SKM-1 (cell line): ENCODE data around the gene SBK1.
"Not testable (repeated sequence)": the region's sequence is repeated elsewhere in the genome, so short reads cannot be mapped to it uniquely, and the experiment has no call there.

Source experiments
- DNase-seq: peaks from one replicate; lab custom pipeline; 2025; ENCODE audit not compliant: unreplicated experiment; lab: John Stamatoyannopoulos, UW

The SBK1 gene

DNA sequence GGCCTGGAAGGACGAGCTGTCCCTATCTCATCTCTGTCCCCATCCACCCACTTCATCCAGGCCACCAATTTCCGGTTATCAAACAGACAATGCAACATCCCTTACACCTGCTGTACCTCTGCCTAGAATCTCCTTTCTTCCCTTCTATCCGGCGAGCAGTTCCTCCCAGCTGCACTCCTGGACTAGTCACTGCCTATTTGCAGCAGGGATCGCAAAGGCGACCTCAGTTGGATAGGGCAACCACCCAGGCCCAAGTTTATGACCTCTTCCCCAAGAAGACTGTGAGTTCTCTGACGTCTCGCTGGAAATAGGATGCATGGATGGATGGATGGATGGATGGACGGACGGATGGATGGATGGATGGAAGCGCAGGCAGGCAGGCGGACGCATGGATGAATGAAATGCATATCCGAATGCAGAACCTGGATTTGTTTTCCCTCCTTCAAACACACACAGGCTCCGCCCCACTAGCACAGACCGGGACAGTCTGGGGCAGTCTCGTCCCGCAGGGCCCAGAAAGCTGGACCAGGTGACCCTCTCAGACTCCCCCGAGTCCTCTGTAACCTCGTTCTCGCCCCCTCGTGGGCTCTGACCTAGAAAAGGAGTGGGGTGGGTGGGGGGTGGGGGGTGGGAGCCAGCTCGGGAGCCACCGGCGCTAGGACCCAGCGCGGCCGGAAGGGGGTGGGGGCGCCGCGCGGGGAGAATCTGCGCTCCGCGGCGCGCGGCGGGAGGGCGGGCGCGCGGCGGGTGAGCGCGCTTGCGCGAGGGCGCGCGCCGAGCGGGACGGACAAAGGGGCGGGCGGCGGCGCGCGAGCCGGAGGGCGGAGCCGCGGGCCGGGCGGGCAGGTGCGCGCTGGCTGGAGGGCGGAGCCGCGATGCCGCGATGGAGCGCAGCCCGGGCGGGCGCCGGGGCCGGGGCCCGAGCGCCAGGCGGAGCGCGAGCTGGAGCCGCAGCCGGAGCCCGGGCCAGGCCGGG, at the start of gene SBK1:
TSS of gene SBK1 (plus strand) at position 875 of the 976 bp plus-strand sequence. CDS start 24,867 bp downstream, outside the sequence.
- DNase-seq = peak; percentile 66

DNA sequence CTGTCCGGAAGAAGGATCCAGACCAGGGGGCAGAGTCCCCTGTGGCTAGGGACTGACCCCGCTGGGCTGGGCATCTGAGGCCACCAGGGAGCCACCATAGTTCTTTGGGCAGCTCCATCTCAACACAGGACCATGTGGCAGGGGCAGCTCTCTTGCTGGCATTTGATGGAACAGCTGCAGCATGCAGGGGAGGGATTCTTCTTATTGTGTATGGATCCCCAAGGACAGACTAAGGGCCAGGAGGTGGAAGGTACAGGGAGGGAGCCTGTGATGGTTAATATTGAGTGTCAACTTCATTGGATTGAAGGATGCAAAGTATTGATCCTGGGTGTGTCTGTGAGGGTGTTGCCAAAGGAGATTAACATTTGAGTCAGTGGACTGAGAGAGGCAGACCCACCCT, 42.8 kb upstream of the SBK1 start:
- DNase-seq = not testable (repeated sequence)

DNA sequence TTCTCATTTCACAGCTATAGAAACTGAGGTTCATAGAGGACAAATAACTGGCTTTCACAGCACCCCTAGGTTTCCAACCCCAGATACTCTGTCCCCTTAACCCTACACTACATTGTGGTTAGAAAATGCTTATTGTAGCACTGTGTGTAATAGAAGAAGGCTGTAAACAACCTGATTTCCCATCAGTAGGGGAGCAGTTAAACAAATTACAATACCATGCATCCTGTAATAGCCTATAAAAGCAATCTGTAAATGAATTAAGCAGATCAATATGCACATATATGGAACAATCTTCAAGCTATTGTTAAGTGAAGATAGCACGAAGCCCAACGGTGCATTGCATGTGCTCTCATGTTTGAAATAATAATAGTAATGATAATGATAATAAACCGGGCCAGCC, 41.3 kb upstream of the SBK1 start:
- no peak for DNase-seq

DNA sequence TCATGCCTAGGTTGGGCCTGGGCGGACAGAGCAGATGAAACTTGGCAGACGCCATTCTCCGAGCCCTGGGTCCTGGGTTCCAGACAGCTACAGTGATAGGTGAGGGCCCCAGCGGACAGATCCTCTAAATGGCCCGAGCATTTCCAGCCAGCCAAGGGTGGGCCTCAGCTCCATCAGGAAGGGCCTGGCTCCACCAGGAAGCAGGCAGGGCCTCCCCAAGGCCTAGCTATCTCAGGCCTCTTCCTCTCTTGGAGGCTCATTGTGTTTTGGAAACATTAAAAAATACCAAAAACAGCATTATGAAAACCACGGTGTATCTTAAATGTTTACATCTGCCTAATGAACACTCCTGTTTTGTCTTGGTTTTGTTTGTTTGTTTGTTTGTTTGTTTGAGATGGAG, 38.2 kb upstream of the SBK1 start:
- DNase-seq = no peak

DNA sequence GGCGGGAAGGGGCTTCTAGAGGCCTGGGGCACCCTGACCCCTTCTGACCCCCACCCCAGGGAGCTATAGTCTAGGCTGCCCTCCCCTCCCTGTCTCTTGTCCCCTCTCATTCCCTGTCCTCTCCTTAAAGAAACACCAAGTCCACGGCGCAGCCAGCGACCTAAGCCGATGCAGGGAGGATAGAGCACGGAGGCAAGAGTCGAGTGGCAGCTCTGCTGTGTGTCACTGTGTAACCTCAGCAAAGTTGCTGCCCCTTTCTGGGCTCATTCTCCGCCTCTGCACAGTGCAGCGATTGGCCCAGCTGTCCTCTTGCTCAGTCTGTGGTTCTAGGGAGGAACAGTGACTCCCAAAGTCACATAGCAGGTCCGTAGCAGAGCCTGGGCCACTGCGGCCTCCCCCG, 36.5 kb upstream of the SBK1 start:
- no peak for DNase-seq

DNA sequence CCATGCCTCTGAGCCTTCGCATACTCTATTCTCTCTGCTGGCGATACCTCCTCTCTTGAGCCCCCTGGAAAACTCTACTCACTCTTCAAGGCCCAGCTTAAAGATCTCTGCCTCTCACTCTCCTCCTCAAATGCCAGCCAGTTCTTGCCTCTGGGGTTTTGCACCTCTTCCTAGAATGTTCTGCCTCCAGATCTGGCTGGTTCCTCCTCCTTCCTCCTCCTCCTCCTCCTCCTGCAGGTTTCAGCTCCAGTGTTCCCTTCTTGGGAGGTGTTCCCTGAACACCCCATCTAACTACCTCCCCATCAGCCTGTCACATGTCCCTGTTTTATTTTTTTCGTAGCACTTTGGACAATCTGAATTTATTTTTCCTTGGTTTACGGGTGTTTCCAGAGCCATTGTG, 35.1 kb upstream of the SBK1 start:
- no peak for DNase-seq

DNA sequence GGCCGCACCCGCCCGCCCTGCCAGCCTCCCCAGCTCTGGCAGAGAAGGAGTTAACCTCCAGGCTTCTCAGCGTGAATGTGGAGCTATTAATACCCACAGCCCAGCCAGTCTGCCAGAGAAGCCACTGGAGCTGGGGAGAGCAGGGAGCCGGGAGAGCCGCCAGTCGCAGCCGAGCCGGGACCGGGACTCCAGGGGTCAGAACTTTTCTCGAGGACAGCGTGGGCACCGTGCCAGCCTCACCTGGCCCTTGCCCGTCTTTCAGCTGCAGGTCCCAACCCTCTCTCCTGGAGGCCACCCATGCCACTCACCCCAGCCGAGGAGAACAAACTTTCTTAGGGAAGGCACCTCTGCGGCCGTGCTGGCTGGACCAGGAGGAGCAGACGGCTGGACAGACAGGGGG, 33.8 kb upstream of the SBK1 start:
- no peak for DNase-seq

DNA sequence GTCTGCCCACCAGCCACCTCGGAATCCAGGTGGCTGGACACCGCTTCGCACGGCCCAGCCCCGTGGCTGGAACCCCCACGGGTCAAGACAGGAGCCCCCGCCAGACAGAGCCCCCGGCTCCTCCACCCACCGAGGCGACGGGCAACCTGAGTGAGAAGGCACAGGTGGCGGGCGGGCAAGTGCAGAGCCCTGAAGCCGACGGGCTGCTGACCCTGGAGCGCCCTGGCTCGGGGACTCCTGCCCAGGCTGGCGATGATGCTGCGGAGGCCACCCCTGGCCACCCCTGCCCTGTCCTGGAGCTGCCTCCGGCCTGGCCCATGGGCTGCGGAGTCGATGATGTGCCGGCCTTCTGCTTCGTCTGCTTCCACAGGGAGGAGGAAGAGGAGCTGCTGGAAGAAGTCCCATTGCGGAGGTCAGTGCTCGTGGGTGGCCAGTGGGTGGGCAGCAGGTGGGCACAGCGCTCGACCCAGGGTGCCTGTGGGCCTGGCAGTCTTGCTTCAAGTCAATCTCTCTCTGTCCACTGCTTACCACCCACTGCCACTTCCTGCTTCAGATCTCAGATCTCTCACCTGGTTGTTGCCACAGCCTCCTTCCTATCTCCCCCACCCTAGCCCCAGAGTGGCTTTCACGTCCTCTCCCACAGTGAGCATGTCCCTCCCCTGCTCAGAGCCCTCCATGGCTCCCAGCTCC, 33.1 kb upstream of the SBK1 start:
- DNase-seq = no peak

DNA sequence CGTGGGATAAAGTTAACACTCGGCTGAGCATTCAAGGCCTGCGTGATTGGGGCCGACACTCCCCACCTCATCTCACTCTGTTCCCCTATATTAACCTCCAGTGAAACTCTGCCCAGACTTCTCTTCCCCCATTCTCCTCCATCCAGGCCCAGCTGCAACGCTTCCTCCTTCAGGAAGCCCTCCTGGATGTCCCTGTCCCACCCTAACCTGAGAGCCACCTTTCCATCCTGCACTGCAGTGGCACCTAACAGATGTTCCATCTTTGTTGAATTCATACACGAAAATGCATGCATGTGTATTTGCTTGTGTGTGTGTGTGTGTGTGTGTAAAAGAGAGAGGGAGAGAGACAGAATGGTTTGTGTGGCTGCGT, 32.6 kb upstream of the SBK1 start:
- no peak for DNase-seq

DNA sequence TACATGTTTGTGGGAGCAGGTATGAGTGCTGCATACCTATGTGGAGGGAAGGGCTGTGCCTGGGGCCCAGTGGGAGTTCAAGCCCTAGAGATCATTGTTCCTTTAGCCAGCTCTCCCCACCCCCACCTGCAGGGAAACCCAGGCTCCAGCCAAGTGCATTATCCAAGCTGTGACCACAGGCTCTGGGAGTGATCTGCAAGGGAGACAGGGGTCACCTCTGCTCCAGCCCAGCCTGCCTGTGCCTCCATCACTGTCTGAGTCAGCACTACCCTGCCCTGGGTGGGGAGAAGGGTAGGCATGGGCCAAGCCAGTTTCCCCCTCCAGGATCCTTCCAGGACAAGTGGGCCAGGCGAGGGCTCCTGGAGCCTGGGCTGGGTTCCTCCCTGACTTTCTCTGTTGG, 32.1 kb upstream of the SBK1 start:
- no peak for DNase-seq

DNA sequence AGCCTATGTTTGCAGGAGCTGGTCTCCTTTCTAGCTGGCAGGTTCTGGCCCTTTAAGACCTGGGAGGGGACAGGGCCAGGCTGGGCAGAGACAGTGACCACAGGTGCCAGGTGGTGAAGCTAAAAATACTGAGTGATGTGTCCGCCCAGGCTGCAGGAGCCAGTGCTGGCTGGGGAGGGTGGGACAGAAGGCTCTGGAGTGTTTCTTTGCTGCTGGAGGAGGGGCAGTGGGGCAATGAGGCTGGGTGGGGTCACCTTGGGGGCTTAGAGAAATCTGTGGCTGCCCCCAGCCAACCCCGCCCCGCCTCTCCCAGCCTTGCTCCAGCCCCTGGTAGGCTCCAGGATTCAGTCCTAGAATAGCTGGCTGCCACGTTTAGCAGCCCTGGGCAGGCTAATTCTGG, 30.4 kb upstream of the SBK1 start:
- DNase-seq = no peak

DNA sequence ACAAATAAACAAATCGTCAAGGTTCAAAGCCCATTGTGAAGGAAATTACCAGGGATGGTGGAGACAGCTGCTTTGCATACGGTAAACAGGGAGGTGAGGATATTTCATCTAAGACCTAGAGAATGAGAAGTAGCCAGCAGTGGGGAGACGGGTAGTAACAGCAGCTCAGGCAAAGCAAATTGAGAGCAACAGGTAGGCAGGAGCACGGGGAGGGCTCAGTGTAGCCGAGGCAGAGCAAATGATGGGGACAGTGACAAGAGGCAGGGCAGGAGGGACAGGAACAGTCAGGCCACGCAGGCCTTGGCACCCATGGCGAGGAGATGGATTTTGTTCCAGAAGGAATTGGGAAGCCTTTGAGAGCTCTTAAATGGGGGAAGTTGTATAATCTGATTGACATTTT, 29.0 kb upstream of the SBK1 start:
- DNase-seq = no peak

DNA sequence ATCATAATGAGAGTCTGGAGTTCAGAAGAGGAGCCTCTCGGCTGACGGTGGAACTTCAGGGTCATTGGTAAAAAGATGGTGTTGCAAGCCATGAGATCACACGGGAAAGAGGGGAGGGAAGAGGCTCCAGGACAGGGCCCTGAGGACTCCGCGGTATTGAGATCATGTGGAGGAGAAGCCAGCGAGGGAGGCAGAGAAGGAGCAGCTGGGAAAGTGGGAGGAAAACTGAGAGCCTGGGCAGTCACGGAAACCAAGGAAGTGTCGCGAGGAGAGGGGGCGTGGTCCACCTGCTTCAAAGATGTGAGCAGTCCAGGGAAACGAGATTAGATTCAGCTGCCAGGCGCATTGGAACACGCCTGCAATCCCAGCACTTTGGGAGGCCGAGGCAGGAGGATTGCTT, 27.7 kb upstream of the SBK1 start:
- DNase-seq = peak; percentile 35

DNA sequence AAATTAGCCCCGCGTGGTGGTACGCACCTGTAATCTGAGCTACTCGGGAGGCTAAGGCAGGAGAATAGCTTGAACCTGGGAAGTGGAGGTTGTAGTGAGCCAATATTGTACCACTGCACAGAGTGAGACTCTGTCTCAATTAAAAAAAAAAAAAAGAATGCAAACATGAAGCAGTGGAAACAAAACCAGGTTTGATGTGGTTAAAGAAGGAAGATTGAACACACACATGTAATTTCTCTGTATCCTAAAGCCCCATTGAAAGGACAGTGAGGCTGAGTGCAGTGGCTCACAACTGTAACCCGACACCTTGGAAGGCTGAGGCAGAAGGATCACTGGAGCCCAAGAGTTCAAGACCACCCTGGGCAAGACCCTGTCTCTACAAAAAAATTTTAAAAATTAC, 26.5 kb upstream of the SBK1 start:
- no peak for DNase-seq

DNA sequence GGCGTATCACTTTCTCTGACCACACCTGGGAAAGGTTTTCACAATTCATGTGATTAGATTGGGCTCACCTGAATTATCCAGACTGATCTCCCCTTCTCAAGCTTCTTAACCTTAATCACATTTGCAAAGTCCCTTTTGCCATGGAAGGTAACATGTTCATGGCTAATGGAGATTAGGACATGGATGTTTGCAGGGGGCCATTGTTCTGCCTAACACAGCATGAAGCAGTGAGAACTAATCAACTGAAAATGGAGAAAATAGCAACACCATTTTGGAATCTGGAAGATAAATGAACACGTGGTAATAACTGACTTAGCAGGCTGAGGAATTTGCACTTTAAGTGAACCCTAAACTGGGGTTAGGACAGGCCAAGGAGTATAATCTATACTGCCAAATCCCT, 25.0 kb upstream of the SBK1 start:
- DNase-seq = no peak

DNA sequence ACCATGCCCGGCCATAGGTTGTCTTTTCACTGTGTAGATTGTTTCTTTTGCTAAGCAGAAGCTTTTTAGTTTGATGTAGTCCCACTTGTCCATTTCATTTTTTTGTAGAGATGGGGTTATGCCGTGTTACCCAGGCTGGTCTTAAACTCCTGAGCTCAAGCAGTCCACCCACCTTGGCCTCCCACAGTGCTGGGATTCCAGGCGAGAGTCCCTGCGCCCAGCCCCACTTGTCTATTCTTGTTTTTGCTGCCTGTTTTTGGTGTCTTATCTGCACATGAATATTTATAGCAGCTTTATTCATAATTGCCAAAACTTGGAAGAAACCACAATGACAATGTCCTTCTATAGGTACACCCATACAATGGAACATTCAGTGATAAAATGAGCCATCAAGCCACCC, 18.8 kb upstream of the SBK1 start:
- DNase-seq = no peak

DNA sequence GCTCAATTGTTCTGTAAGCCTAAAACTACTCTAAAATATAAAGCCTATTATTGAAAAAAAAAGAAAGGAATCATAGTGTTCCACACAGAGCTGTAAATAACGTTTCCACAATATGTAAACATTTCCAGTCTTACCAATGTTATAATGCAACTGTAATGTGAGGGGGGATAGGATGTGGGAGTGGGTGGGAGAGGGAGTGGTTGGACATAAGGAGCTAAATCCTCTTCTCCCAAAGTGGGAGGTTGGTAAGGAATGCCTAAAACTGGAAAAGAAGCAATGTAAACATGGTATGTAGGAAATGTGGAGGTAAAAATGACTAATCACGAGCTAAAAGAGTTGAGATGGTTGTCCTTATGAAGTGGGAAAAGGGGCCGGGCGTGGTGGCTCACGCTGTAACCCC, 17.6 kb upstream of the SBK1 start:
- no peak for DNase-seq

DNA sequence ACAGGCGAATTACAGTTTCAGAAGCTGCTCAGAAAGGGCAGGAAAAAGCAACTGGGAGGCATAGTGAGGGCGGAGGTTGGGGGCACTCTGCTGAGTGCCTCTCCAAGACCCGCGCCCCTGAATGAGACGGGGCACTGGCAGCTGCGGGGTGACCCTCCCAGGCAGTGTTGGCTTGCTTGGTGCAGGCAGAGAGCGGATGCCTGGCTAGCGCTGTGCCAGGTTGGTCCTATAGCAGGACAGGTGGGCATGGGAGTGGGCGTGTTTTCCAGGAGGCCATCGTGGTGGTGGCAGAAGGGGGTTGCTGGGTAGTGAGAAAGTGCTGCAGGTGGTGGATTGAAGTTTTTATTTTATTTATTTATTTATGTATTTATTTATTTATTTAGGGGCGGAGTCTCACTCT, 16.0 kb upstream of the SBK1 start:
- no peak for DNase-seq

DNA sequence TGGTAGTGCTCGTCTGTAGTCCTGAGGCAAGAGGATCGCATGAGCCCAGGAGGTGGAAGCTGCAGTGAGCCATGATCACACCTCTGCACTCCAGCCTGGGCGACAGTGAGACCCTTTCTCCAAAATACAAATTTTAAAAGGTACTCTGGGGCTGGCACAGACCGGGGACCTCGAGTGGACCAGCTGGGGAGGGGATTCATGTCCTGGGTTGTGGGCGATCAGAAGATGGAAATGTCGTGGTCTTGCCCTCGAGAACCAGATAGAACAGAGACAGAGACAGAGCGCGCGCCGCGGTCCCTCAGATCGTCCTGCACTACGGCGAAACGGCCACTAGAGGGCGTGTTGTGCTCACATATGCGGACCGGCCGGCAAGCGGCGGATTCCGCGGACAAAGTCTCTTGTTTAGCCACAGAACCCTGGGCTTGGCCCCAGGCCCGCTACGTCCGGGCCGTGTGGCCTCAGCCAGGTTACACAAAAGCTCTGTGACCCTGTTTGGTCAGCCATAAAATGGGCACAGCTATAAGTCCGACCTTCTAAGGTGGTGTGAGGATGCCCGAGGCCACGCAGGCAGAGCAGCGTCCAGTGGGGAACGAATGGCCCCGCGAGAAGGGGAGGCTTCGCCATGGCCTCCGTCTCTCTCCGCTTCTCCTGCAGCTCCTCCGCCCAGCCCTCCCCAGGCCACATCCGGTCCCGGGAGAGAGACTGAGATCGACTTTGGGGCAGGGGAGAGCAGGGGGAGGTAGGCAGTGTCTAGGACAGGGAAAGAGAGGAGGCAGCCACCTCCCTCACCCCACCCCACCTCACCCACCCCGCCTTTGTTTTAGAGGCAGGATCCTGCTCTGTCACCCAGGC, 14.6 kb upstream of the SBK1 start:
- DNase-seq = peak; percentile 63

DNA sequence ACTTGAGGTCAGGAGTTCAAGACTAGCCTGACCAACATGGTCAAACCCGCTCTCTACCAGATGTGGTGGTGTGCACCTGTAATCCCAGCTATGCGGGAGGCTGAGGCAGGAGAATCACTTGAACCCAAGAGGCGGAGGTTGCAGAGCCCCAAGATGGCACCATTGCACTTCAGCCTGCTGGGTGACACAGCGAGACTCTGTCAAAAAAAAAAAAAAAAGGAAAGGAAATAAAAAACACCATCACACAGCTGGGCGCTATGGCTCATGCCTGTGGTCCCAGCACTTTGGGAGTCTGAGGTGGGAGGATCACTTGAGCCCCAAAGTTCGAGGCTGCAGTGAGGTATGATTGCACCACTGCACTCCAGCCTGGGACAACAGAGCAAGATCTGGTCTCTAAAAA, 13.3 kb upstream of the SBK1 start:
- no peak for DNase-seq
